Naive B cell (primary cell): ENCODE results near the gene TRIB2. TPM values are rescaled to one million over a fixed set of nuclear protein-coding genes. Genes with fewer than 3 reads are reported as not detected.

Source experiments
- ATAC-seq, 2 donors: fragments of 150-1000 bp; cut with Tn5 transposase; 2 replicates each; pipeline ENCODE4 v1.10.0; 2021; ENCODE audit warnings: low read depth in 2 of 2, mild to moderate bottlenecking in 2 of 2, moderate library complexity in 2 of 2
- DNase-seq: peaks from one replicate; pipeline ENCODE4 v3.0.0; 2022
- H3K27ac Mint-ChIP-seq, 6 donors: one replicate each; pipeline ENCODE4 v1.8.0; 2020 to 2022; ENCODE audit warnings: mild to moderate bottlenecking in 6 of 6, mixed read lengths in 6 of 6, moderate library complexity in 5 of 6, inconsistent platforms in 2 of 6
- H3K27me3 Mint-ChIP-seq, 3 donors: one replicate each; pipeline ENCODE4 v1.8.0; 2021 to 2022; ENCODE audit warnings: mixed read lengths in 3 of 3, mild to moderate bottlenecking in 1 of 3
- H3K36me3 Mint-ChIP-seq, 2 donors: one replicate each; pipeline ENCODE4 v1.8.0; 2020 to 2022; ENCODE audit warnings: mixed read lengths in 2 of 2, inconsistent platforms in 1 of 2, mild to moderate bottlenecking in 1 of 2
- H3K4me1 Mint-ChIP-seq, 3 donors: one replicate each; pipeline ENCODE4 v1.8.0; 2020 to 2022; ENCODE audit warnings: mixed read lengths in 3 of 3, inconsistent platforms in 1 of 3, mild to moderate bottlenecking in 1 of 3, moderate library complexity in 1 of 3
- H3K4me3 Mint-ChIP-seq, 8 donors: one replicate each; pipeline ENCODE4 v1.8.0; 2020 to 2022; ENCODE audit warnings: mild to moderate bottlenecking in 8 of 8, mixed read lengths in 8 of 8, moderate library complexity in 8 of 8, inconsistent platforms in 2 of 8
- H3K9me3 Mint-ChIP-seq, 7 donors: one replicate each; pipeline ENCODE4 v1.8.0; 2020 to 2022; ENCODE audit warnings: mixed read lengths in 7 of 7, mild to moderate bottlenecking in 5 of 7, inconsistent platforms in 2 of 7, moderate library complexity in 1 of 7
- polyA plus RNA-seq, 6 donors: library from polyadenylated mRNA; unstranded; fragments of 300-500 nt; fragmentation: Illumina TruSeq; gene quantifications; one replicate each; pipeline ENCODE4 v1.2.3, GENCODE V29; 2021; ENCODE audit warnings: low read depth in 6 of 6

The TRIB2 gene
- polyA plus RNA-seq, 6 donors from 2014 or later: 48.4 to 94.2 (median 58.6) TPM

GRCh38 chr2:12684471-12684936 lies 32.2 kb upstream of the TRIB2 start:
- peaks cover 24 to 49% (median 43%) of the 10 kb centered on the region in 3 donors for H3K27me3 Mint-ChIP-seq
- no peak overlapping the region for H3K27ac Mint-ChIP-seq
- H3K9me3 Mint-ChIP-seq: peaks cover 5 to 21% (median 12%) of the 10 kb centered on the region in 7 donors
- no peak overlapping the region for H3K4me3 Mint-ChIP-seq
- no peak for ATAC-seq
- H3K36me3 Mint-ChIP-seq: peaks cover 6 to 9% of the 10 kb centered on the region in 2 donors
- DNase-seq: no peak
- no peaks in the 10 kb centered on the region for H3K4me1 Mint-ChIP-seq

GRCh38 chr2:12685145-12685544 lies 31.6 kb upstream of the TRIB2 start:
- no peak for ATAC-seq

GRCh38 chr2:12685956-12686355 lies 30.8 kb upstream of the TRIB2 start:
- Mint-ChIP-seq H3K27ac (no peak overlapping the region), H3K9me3 (peaks cover 5 to 13% (median 8%) of the 10 kb centered on the region in 7 donors), H3K4me3 (no peak overlapping the region), H3K4me1 (no peaks in the 10 kb centered on the region), H3K36me3 (peaks cover 0 to 5% of the 10 kb centered on the region in 2 donors), H3K27me3 (peaks cover 28 to 49% (median 37%) of the 10 kb centered on the region in 3 donors)
- ATAC-seq (no peak), DNase-seq (no peak)

More at GRCh38 chr2:12685145-12685544, 31.6 kb upstream of the TRIB2 start:
- no peak overlapping the region for H3K27ac Mint-ChIP-seq
- no peaks in the 10 kb centered on the region for H3K4me1 Mint-ChIP-seq
- H3K27me3 Mint-ChIP-seq: peaks cover 28 to 49% (median 37%) of the 10 kb centered on the region in 3 donors
- no peak for DNase-seq
- H3K36me3 Mint-ChIP-seq: peaks cover 2 to 5% of the 10 kb centered on the region in 2 donors
- no peak overlapping the region for H3K4me3 Mint-ChIP-seq
- peaks cover 5 to 19% (median 13%) of the 10 kb centered on the region in 7 donors for H3K9me3 Mint-ChIP-seq

- ATAC-seq (no peak), DNase-seq (no peak)
- Mint-ChIP-seq H3K27ac (no peak overlapping the region), H3K9me3 (peaks cover 5 to 18% (median 5%) of the 10 kb centered on the region in 7 donors), H3K4me1 (no peaks in the 10 kb centered on the region), H3K4me3 (no peak overlapping the region), H3K27me3 (peaks cover 25 to 44% (median 37%) of the 10 kb centered on the region in 3 donors), H3K36me3 (peaks cover under 1 to 5% of the 10 kb centered on the region in 2 donors)
Observed at GRCh38 chr2:12686708-12687283, 29.9 kb upstream of the TRIB2 start.

GRCh38 chr2:12688091-12688490 lies 28.6 kb upstream of the TRIB2 start:
- Mint-ChIP-seq H3K27ac (no peak overlapping the region), H3K27me3 (peaks cover 20 to 32% (median 26%) of the 10 kb centered on the region in 3 donors), H3K9me3 (peaks cover 9 to 25% (median 10%) of the 10 kb centered on the region in 7 donors), H3K4me1 (no peaks in the 10 kb centered on the region), H3K4me3 (no peak overlapping the region), H3K36me3 (peaks cover 5 to 8% of the 10 kb centered on the region in 2 donors)
- DNase-seq: no peak
- ATAC-seq: no peak

- Mint-ChIP-seq H3K4me1 (no peaks in the 10 kb centered on the region), H3K4me3 (no peak overlapping the region), H3K27me3 (peaks cover 22 to 30% (median 25%) of the 10 kb centered on the region in 3 donors), H3K9me3 (peaks cover 9 to 25% (median 10%) of the 10 kb centered on the region in 7 donors), H3K36me3 (peaks cover 5 to 8% of the 10 kb centered on the region in 2 donors), H3K27ac (no peak overlapping the region)
- ATAC-seq (no peak), DNase-seq (no peak)
Observed at GRCh38 chr2:12688893-12689292, 27.8 kb upstream of the TRIB2 start.

GRCh38 chr2:12693509-12693908 lies 23.2 kb upstream of the TRIB2 start:
- ATAC-seq: no peak
- Mint-ChIP-seq H3K4me3 (no peak overlapping the region), H3K36me3 (peaks cover 5 to 8% of the 10 kb centered on the region in 2 donors), H3K9me3 (peaks cover 9 to 25% (median 10%) of the 10 kb centered on the region in 7 donors), H3K27me3 (peaks cover 0 to 11% (median 0%) of the 10 kb centered on the region in 3 donors), H3K4me1 (no peaks in the 10 kb centered on the region), H3K27ac (no peak overlapping the region)
- no peak for DNase-seq

- Mint-ChIP-seq H3K36me3 (peaks cover 0 to 8% of the 10 kb centered on the region in 2 donors), H3K4me3 (no peak overlapping the region), H3K9me3 (peaks cover 4 to 15% (median 5%) of the 10 kb centered on the region in 7 donors), H3K27me3 (peaks cover 9 to 13% (median 11%) of the 10 kb centered on the region in 3 donors), H3K27ac (peak overlapping the region in 1 of 6 donors; percentile 26), H3K4me1 (no peaks in the 10 kb centered on the region)
- ATAC-seq: peak; percentile 64 to 78
- no peak for DNase-seq
Observed at GRCh38 chr2:12694990-12695774, 21.6 kb upstream of the TRIB2 start.

GRCh38 chr2:12697617-12698016 lies 19.1 kb upstream of the TRIB2 start:
- Mint-ChIP-seq H3K36me3 (no peaks in the 10 kb centered on the region), H3K9me3 (no peaks in the 10 kb centered on the region), H3K4me1 (no peaks in the 10 kb centered on the region), H3K27me3 (peaks cover 25 to 33% (median 32%) of the 10 kb centered on the region in 3 donors), H3K4me3 (no peak overlapping the region), H3K27ac (no peak overlapping the region)
- ATAC-seq (no peak), DNase-seq (no peak)

GRCh38 chr2:12700989-12701388 lies 15.7 kb upstream of the TRIB2 start:
- no peak for DNase-seq
- Mint-ChIP-seq H3K4me1 (no peaks in the 10 kb centered on the region), H3K9me3 (peaks cover 0 to 6% (median 0%) of the 10 kb centered on the region in 7 donors), H3K4me3 (no peak overlapping the region), H3K27me3 (peaks cover 22 to 40% (median 35%) of the 10 kb centered on the region in 3 donors), H3K27ac (no peak overlapping the region), H3K36me3 (no peaks in the 10 kb centered on the region)
- ATAC-seq: no peak

- Mint-ChIP-seq H3K4me3 (no peak overlapping the region), H3K4me1 (no peaks in the 10 kb centered on the region), H3K36me3 (no peaks in the 10 kb centered on the region), H3K27ac (no peak overlapping the region), H3K27me3 (peaks cover 18 to 40% (median 35%) of the 10 kb centered on the region in 3 donors), H3K9me3 (peaks cover 0 to 6% (median 0%) of the 10 kb centered on the region in 7 donors)
- DNase-seq (no peak), ATAC-seq (no peak)
Observed at GRCh38 chr2:12701786-12702167, 15.0 kb upstream of the TRIB2 start.

GRCh38 chr2:12702168-12703121 lies 14.3 kb upstream of the TRIB2 start:
- H3K27ac Mint-ChIP-seq: no peak overlapping the region
- ATAC-seq: no peak
- no peaks in the 10 kb centered on the region for H3K4me1 Mint-ChIP-seq

GRCh38 chr2:12704378-12704777 lies 12.4 kb upstream of the TRIB2 start:
- ATAC-seq: no peak
- Mint-ChIP-seq H3K36me3 (no peaks in the 10 kb centered on the region), H3K9me3 (peaks cover 0 to 6% (median 0%) of the 10 kb centered on the region in 7 donors), H3K4me3 (no peak overlapping the region), H3K4me1 (peaks cover 0 to 8% (median 3%) of the 10 kb centered on the region in 3 donors), H3K27ac (no peak overlapping the region), H3K27me3 (peaks cover 14 to 35% (median 29%) of the 10 kb centered on the region in 3 donors)
- no peak for DNase-seq

More at GRCh38 chr2:12702168-12703121, 14.3 kb upstream of the TRIB2 start:
- H3K27me3 Mint-ChIP-seq: peaks cover 18 to 40% (median 35%) of the 10 kb centered on the region in 3 donors
- no peaks in the 10 kb centered on the region for H3K36me3 Mint-ChIP-seq
- H3K9me3 Mint-ChIP-seq: peaks cover 0 to 6% (median 0%) of the 10 kb centered on the region in 7 donors
- no peak overlapping the region for H3K4me3 Mint-ChIP-seq
- DNase-seq: no peak
